ENCODE measurements around the gene IRS1. TPM values are rescaled to one million over a fixed set of nuclear protein-coding genes. Genes with fewer than 3 reads are reported as not detected.

The IRS1 gene
- total RNA-seq, 2 experiments from 2014 or later, result 6.6 to 6.9 TPM

- ChIA-PET CTCF (interaction anchor here (0.5 to 1.8 kb wide), 19 partner anchors 9 to 1746 kb away, joined by 3 to 9 read pairs (median 3); partner anchors contain the start of gene RHBDD1), POLR2A (no interaction called here)
- Mint-ChIP-seq H3K9me3 (no peaks in the 10 kb centered on the region), H3K27me3 (peaks cover 20% of the 10 kb centered on the region), H3K4me1 (peaks cover 28% of the 10 kb centered on the region), H3K36me3 (ENCODE audit: low read depth) (no peaks in the 10 kb centered on the region), H3K4me3 (no peak overlapping the region), H3K27ac (no peak overlapping the region)
- peak; percentile 55 for DNase-seq
Measured at GRCh38 chr2:226802573-226802972, 3.0 kb upstream of the IRS1 start.

- POLR2A ChIA-PET, result no interaction called here
- H3K9me3 Mint-ChIP-seq, result no peaks in the 10 kb centered on the region
- DNase-seq, result peak; percentile 70
- H3K36me3 Mint-ChIP-seq (ENCODE audit: low read depth), result peaks cover 9% of the 10 kb centered on the region
- peaks cover 18% of the 10 kb centered on the region for H3K27me3 Mint-ChIP-seq
- peak overlapping the region; percentile 71 for H3K27ac Mint-ChIP-seq
- peak overlapping the region; percentile 80 for H3K4me3 Mint-ChIP-seq
- H3K4me1 Mint-ChIP-seq, result peaks cover 42% of the 10 kb centered on the region
- CTCF ChIA-PET, result interaction anchor here (1.0 to 1.1 kb wide), 3 partner anchors 19 to 585 kb away, joined by 3 to 4 read pairs (median 3); no protein-coding TSS in a partner anchor
Measured at GRCh38 chr2:226800941-226801784, 1.5 kb upstream of the IRS1 start.

- peaks cover 15% of the 10 kb centered on the region for H3K27me3 Mint-ChIP-seq
- peak overlapping the region; percentile 80 for H3K4me3 Mint-ChIP-seq
- H3K9me3 Mint-ChIP-seq, result no peaks in the 10 kb centered on the region
- H3K27ac Mint-ChIP-seq, result peak overlapping the region; percentile 77
- no peak for DNase-seq
- peaks cover 9% of the 10 kb centered on the region for H3K36me3 Mint-ChIP-seq (ENCODE audit: low read depth)
- H3K4me1 Mint-ChIP-seq, result peaks cover 47% of the 10 kb centered on the region
- POLR2A ChIA-PET, result interaction anchor here (0.5 to 0.6 kb wide), 2 partner anchors 170 to 306 kb away, joined by 3 to 4 read pairs; no protein-coding TSS in a partner anchor
- CTCF ChIA-PET, result interaction anchor here (0.7 to 1.3 kb wide), 9 partner anchors 9 to 584 kb away, joined by 3 to 5 read pairs (median 3); no protein-coding TSS in a partner anchor
Measured at GRCh38 chr2:226799976-226800940, 638 bp upstream of the IRS1 start.

- H3K4me3 Mint-ChIP-seq, result peak overlapping the region; percentile 82
- CTCF ChIA-PET, result interaction anchor here (0.6 to 2.2 kb wide), 6 partner anchors 37 to 583 kb away, joined by 3 to 9 read pairs (median 3); partner anchors contain the start of gene RHBDD1
- H3K27ac Mint-ChIP-seq, result peak overlapping the region; percentile 89
- POLR2A ChIA-PET, result no interaction called here
- peaks cover 59% of the 10 kb centered on the region for H3K4me1 Mint-ChIP-seq
- H3K27me3 Mint-ChIP-seq, result peaks cover 6% of the 10 kb centered on the region
- peaks cover 13% of the 10 kb centered on the region for H3K36me3 Mint-ChIP-seq (ENCODE audit: low read depth)
- peak; percentile 55 for DNase-seq
- no peaks in the 10 kb centered on the region for H3K9me3 Mint-ChIP-seq
Measured at GRCh38 chr2:226798422-226799210, 1.0 kb downstream of the IRS1 start.

- Mint-ChIP-seq H3K36me3 (ENCODE audit: low read depth) (peaks cover 13% of the 10 kb centered on the region), H3K27ac (peak overlapping the region; percentile 89), H3K9me3 (no peaks in the 10 kb centered on the region), H3K27me3 (peaks cover 2% of the 10 kb centered on the region), H3K4me1 (peaks cover 65% of the 10 kb centered on the region), H3K4me3 (peak overlapping the region; percentile 82)
- ChIA-PET POLR2A (no interaction called here), CTCF (interaction anchor here (0.6 to 2.2 kb wide), 4 partner anchors 37 to 582 kb away, joined by 3 to 9 read pairs (median 5); partner anchors contain the start of gene RHBDD1)
- DNase-seq, result no peak
Measured at GRCh38 chr2:226797989-226798421, 1.6 kb downstream of the IRS1 start.

GRCh38 chr2:226797289-226797988, 2.2 kb downstream of the IRS1 start:
- DNase-seq, result no peak
- Mint-ChIP-seq H3K9me3 (no peaks in the 10 kb centered on the region), H3K27ac (no peak overlapping the region), H3K4me1 (peaks cover 66% of the 10 kb centered on the region), H3K27me3 (no peaks in the 10 kb centered on the region), H3K36me3 (ENCODE audit: low read depth) (peaks cover 13% of the 10 kb centered on the region), H3K4me3 (peak overlapping the region; percentile 82)
- ChIA-PET POLR2A (no interaction called here), CTCF (interaction anchor here (0.8 to 2.2 kb wide), 2 partner anchors 432 to 582 kb away, joined by 3 to 9 read pairs; no protein-coding TSS in a partner anchor)

GRCh38 chr2:226796840-226797288, 2.8 kb downstream of the IRS1 start:
- CTCF ChIA-PET, result no interaction called here
- peaks cover 13% of the 10 kb centered on the region for H3K36me3 Mint-ChIP-seq (ENCODE audit: low read depth)
- no peaks in the 10 kb centered on the region for H3K9me3 Mint-ChIP-seq
- peak overlapping the region; percentile 51 for H3K4me3 Mint-ChIP-seq
- no peak overlapping the region for H3K27ac Mint-ChIP-seq
- H3K27me3 Mint-ChIP-seq, result no peaks in the 10 kb centered on the region
- DNase-seq, result no peak
- POLR2A ChIA-PET, result no interaction called here
- peaks cover 71% of the 10 kb centered on the region for H3K4me1 Mint-ChIP-seq

GRCh38 chr2:226796012-226796839, 3.4 kb downstream of the IRS1 start:
- ChIA-PET POLR2A (no interaction called here), CTCF (interaction anchor here (0.8 to 1.1 kb wide), 2 partner anchors 110 to 581 kb away, joined by 4 read pairs; no protein-coding TSS in a partner anchor)
- Mint-ChIP-seq H3K27ac (no peak overlapping the region), H3K4me3 (no peak overlapping the region), H3K4me1 (peaks cover 67% of the 10 kb centered on the region), H3K36me3 (ENCODE audit: low read depth) (peaks cover 13% of the 10 kb centered on the region), H3K9me3 (no peaks in the 10 kb centered on the region), H3K27me3 (no peaks in the 10 kb centered on the region)
- DNase-seq, result no peak

- Mint-ChIP-seq H3K4me1 (peaks cover 67% of the 10 kb centered on the region), H3K27ac (no peak overlapping the region)
- POLR2A ChIA-PET, result no interaction called here
Measured at GRCh38 chr2:226795281-226796011, 4.2 kb downstream of the IRS1 start.

GRCh38 chr2:226794751-226795171, 4.9 kb downstream of the IRS1 start:
- no peaks in the 10 kb centered on the region for H3K27me3 Mint-ChIP-seq
- H3K27ac Mint-ChIP-seq, result no peak overlapping the region
- no peak overlapping the region for H3K4me3 Mint-ChIP-seq
- POLR2A ChIA-PET, result no interaction called here
- CTCF ChIA-PET, result interaction anchor here (1.1 to 1.2 kb wide), 2 partner anchors 15 to 579 kb away, joined by 4 read pairs; no protein-coding TSS in a partner anchor
- DNase-seq, result no peak
- H3K4me1 Mint-ChIP-seq, result peaks cover 65% of the 10 kb centered on the region
- H3K9me3 Mint-ChIP-seq, result no peaks in the 10 kb centered on the region
- peaks cover 16% of the 10 kb centered on the region for H3K36me3 Mint-ChIP-seq (ENCODE audit: low read depth)

More at GRCh38 chr2:226795281-226796011, 4.2 kb downstream of the IRS1 start:
- Mint-ChIP-seq H3K9me3 (no peaks in the 10 kb centered on the region), H3K4me3 (no peak overlapping the region), H3K36me3 (ENCODE audit: low read depth) (peaks cover 16% of the 10 kb centered on the region), H3K27me3 (no peaks in the 10 kb centered on the region)
- CTCF ChIA-PET, result interaction anchor here (0.8 to 1.2 kb wide), 3 partner anchors 16 to 580 kb away, joined by 4 read pairs; no protein-coding TSS in a partner anchor
- DNase-seq, result no peak
